Measurements from ENCODE around the gene CROCC2.

CROCC2 gene

GRCh38 chr2:240872317-240873097, 33.6 kb upstream of the CROCC2 start:
- Mint-ChIP-seq H3K4me3 (no peak overlapping the region), H3K9me3 (no peaks in the 10 kb centered on the region), H3K27ac (no peak overlapping the region), H3K36me3 (ENCODE audit: low read depth) (no peaks in the 10 kb centered on the region), H3K27me3 (no peaks in the 10 kb centered on the region), H3K4me1 (ENCODE audit: low read depth) (no peaks in the 10 kb centered on the region)
- intact Hi-C loops (cut with micrococcal nuclease): no loop called here

GRCh38 chr2:240873098-240873788, 32.9 kb upstream of the CROCC2 start:
- H3K36me3 Mint-ChIP-seq (ENCODE audit: low read depth): no peaks in the 10 kb centered on the region
- H3K4me1 Mint-ChIP-seq (ENCODE audit: low read depth): no peaks in the 10 kb centered on the region
- intact Hi-C loops (cut with micrococcal nuclease): no loop called here
- H3K9me3 Mint-ChIP-seq: no peaks in the 10 kb centered on the region
- H3K27me3 Mint-ChIP-seq: no peaks in the 10 kb centered on the region
- H3K4me3 Mint-ChIP-seq: no peak overlapping the region
- no peak overlapping the region for H3K27ac Mint-ChIP-seq

- H3K9me3 Mint-ChIP-seq: no peaks in the 10 kb centered on the region
- H3K36me3 Mint-ChIP-seq (ENCODE audit: low read depth): no peaks in the 10 kb centered on the region
- no peak overlapping the region for H3K27ac Mint-ChIP-seq
- H3K4me1 Mint-ChIP-seq (ENCODE audit: low read depth): no peaks in the 10 kb centered on the region
- no peaks in the 10 kb centered on the region for H3K27me3 Mint-ChIP-seq
- H3K4me3 Mint-ChIP-seq: no peak overlapping the region
- intact Hi-C loops (cut with micrococcal nuclease): no loop called here
These were observed 32.1 kb upstream of the CROCC2 start for GRCh38 chr2:240873805-240874714.

DNA sequence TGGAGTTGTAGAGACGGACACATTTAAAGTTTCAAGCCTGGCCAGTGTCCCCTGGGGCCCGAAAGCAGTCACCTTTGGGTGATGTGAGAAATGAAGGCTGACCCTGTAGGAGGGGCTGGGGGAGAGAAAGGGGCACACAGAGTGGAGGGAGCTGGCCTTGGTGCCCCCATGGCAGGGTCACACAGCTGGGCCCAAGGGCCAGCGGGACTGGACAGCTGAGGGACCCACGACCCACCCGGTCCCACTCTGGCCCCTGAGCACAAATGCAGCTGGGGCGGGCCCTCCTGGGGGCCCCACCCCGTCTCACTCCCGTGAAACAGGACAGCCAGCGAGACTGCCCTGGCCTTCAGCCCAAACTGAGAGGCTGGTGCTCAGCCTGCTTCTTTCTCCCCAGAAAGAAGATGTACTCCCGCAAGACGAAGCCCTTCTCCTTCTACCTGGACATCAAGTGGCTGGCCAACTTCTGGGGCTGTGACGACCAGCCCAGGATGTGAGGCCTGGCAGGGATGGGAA, 31.4 kb upstream of the CROCC2 start:
- intact Hi-C loops (cut with micrococcal nuclease): no loop called here
- Mint-ChIP-seq H3K27ac (no peak overlapping the region), H3K4me3 (no peak overlapping the region), H3K9me3 (no peaks in the 10 kb centered on the region), H3K27me3 (no peaks in the 10 kb centered on the region), H3K36me3 (ENCODE audit: low read depth) (no peaks in the 10 kb centered on the region), H3K4me1 (ENCODE audit: low read depth) (no peaks in the 10 kb centered on the region)

GRCh38 chr2:240875228-240876034, 30.7 kb upstream of the CROCC2 start:
- Mint-ChIP-seq H3K27ac (no peak overlapping the region), H3K27me3 (no peaks in the 10 kb centered on the region), H3K4me1 (ENCODE audit: low read depth) (no peaks in the 10 kb centered on the region), H3K4me3 (no peak overlapping the region), H3K9me3 (no peaks in the 10 kb centered on the region), H3K36me3 (ENCODE audit: low read depth) (no peaks in the 10 kb centered on the region)
- intact Hi-C loops (cut with micrococcal nuclease): no loop called here

DNA sequence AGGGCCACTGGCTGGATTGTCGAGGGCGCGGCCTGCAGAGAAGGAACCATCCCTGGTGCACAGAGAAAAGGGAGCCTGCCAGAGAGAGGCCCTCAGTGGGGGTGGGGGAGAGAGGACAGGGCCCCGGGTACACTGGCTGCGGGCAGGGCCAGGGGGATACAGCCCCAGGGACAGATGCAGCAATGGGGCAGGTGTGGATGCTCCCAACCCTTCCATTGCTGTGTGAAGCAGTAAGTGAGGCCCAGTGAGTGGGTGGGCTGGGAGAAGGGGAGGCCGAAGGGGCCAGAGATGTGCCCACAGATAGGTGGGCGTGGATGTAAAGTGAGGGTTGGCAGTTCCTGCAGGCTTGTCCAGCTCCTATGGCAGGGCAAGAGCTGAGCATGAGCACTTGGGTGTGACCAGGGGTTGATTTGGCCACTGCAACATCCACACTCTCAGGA, 30.1 kb upstream of the CROCC2 start:
- intact Hi-C loops (cut with micrococcal nuclease): no loop called here

GRCh38 chr2:240876475-240877251, 29.5 kb upstream of the CROCC2 start:
- no peaks in the 10 kb centered on the region for H3K9me3 Mint-ChIP-seq
- intact Hi-C loops (cut with micrococcal nuclease): no loop called here
- H3K36me3 Mint-ChIP-seq (ENCODE audit: low read depth): no peaks in the 10 kb centered on the region
- H3K4me1 Mint-ChIP-seq (ENCODE audit: low read depth): no peaks in the 10 kb centered on the region
- no peak overlapping the region for H3K4me3 Mint-ChIP-seq
- no peak overlapping the region for H3K27ac Mint-ChIP-seq
- H3K27me3 Mint-ChIP-seq: no peaks in the 10 kb centered on the region

More for the DNA sequence above, 30.1 kb upstream of the CROCC2 start:
- Mint-ChIP-seq H3K4me1 (ENCODE audit: low read depth) (no peaks in the 10 kb centered on the region), H3K27me3 (no peaks in the 10 kb centered on the region), H3K4me3 (no peak overlapping the region), H3K27ac (no peak overlapping the region), H3K9me3 (no peaks in the 10 kb centered on the region), H3K36me3 (ENCODE audit: low read depth) (no peaks in the 10 kb centered on the region)

DNA sequence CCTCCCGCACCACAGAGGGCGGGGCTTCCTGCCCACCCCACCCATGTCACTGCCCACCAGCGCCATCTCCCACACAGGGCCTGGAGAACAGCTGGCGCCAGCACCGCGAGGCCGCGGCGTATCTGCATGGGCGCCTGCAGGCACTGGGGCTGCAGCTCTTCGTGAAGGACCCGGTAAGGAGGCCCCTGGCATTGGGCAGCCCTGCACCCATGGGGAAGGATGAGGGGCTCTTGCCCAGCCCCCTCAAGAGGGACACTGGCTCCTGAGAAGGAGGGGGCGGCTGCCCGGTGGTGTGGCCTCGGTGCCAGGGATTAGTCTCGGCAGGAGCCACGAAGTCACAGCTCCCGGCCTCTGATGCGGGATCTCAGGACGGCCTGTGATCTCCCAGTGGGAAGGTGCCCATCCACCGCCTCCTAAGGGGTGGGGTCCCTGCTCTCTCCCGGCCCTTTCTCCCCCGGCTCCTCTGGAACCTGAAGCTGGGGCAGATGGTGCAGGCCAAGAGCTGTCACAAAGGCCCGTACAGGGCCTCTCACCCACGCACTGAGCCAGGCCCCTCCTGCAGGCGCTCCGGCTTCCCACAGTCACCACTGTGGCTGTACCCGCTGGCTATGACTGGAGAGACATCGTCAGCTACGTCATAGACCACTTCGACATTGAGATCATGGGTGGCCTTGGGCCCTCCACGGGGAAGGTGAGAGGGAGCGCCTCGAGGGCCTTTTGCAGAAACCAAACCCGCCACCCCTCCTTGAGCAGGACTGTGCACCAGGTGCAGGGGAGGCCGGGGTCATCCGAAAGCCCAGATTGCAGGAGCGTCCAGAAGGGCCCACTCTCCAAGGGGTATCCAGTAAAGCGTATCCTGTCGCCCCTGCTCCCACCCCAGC, 28.4 kb upstream of the CROCC2 start:
- Mint-ChIP-seq H3K4me1 (ENCODE audit: low read depth) (no peaks in the 10 kb centered on the region), H3K27ac (no peak overlapping the region), H3K4me3 (no peak overlapping the region), H3K27me3 (no peaks in the 10 kb centered on the region), H3K36me3 (ENCODE audit: low read depth) (no peaks in the 10 kb centered on the region), H3K9me3 (no peaks in the 10 kb centered on the region)
- intact Hi-C loops (cut with micrococcal nuclease): no loop called here

DNA sequence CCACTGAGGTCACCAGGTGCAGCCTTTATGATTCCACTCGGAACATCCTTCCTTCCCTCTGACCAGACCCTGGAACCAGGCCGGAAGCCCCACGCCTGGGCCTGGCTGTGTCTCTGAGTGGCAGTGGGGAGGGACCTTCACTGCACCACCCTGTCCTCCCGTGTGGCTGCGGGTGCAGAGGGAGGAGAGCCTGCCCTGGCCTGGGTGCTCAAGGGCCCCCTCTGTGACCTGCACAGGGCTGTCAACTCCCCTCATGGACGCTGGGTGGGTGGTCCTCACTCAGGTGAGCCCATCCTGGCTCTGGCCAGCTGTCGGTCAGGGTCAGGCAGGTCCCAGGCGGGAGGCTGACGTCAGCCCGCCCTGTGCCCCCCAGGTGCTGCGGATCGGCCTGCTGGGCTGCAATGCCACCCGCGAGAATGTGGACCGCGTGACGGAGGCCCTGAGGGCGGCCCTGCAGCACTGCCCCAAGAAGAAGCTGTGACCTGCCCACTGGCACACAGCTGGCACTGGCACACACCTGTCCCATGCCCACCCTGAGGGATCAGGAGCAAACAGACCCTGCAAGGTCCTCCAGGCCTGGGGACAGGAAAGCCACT, 27.7 kb upstream of the CROCC2 start:
- Mint-ChIP-seq H3K9me3 (no peaks in the 10 kb centered on the region), H3K27me3 (no peaks in the 10 kb centered on the region), H3K27ac (no peak overlapping the region), H3K36me3 (ENCODE audit: low read depth) (no peaks in the 10 kb centered on the region), H3K4me1 (ENCODE audit: low read depth) (no peaks in the 10 kb centered on the region), H3K4me3 (no peak overlapping the region)
- intact Hi-C loops (cut with micrococcal nuclease): no loop called here

DNA sequence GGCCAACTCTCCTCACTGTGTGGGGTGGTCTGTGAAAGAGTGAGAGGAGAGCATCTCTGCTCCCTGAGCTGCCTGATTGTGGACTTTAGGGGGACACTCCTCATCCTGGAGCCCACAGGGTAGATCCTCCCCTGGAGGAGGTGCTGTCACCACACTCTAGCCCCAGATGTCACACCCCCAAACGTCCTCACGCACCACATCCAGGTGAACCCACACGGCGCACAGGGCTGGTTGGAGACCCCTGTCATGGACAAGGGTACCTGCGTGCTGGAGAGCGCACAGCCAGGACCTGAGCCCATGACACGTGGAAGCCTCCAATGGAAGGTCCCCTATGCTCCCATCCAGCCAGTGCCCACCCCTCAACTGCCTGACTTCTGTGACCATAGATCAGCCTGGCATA, 27.0 kb upstream of the CROCC2 start:
- H3K27ac Mint-ChIP-seq: no peak overlapping the region
- H3K4me1 Mint-ChIP-seq (ENCODE audit: low read depth): no peaks in the 10 kb centered on the region
- no peak overlapping the region for H3K4me3 Mint-ChIP-seq
- H3K27me3 Mint-ChIP-seq: no peaks in the 10 kb centered on the region
- no peaks in the 10 kb centered on the region for H3K36me3 Mint-ChIP-seq (ENCODE audit: low read depth)
- no peaks in the 10 kb centered on the region for H3K9me3 Mint-ChIP-seq
- intact Hi-C loops (cut with micrococcal nuclease): no loop called here

- Mint-ChIP-seq H3K27ac (no peak overlapping the region), H3K36me3 (ENCODE audit: low read depth) (no peaks in the 10 kb centered on the region), H3K4me3 (no peak overlapping the region), H3K4me1 (ENCODE audit: low read depth) (peaks cover 14% of the 10 kb centered on the region), H3K9me3 (peaks cover 9% of the 10 kb centered on the region), H3K27me3 (no peaks in the 10 kb centered on the region)
- intact Hi-C loops (cut with micrococcal nuclease): no loop called here
These were observed 24.2 kb upstream of the CROCC2 start for GRCh38 chr2:240881913-240882312.

DNA sequence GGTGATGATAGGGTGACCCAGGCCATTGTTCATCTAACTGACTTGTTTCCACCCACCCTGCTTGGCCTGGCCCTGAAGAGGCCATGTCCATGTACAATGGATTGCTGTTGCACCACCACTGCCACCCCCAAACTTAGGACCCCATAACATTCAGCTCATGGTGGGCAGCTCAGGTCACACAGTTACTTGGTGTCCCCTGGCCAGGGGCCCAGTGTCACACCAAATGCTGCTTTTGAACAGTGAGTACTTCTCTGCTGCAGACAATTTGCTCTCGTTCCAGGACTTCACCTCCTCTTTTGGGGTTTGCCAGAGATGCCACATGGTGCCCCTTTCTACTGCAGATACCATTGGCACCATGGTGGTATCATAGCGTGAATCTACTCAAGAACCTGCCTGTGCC, 21.9 kb upstream of the CROCC2 start:
- Mint-ChIP-seq H3K36me3 (ENCODE audit: low read depth) (no peaks in the 10 kb centered on the region), H3K27ac (no peak overlapping the region), H3K27me3 (no peaks in the 10 kb centered on the region), H3K9me3 (peaks cover 9% of the 10 kb centered on the region), H3K4me1 (ENCODE audit: low read depth) (peaks cover 14% of the 10 kb centered on the region), H3K4me3 (no peak overlapping the region)
- intact Hi-C loops (cut with micrococcal nuclease): no loop called here
